ENCODE measurements around the gene TP73.
A peak's percentile ranks its signal among the peaks of the same experiment; 100 is the strongest.

The TP73 gene

DNA sequence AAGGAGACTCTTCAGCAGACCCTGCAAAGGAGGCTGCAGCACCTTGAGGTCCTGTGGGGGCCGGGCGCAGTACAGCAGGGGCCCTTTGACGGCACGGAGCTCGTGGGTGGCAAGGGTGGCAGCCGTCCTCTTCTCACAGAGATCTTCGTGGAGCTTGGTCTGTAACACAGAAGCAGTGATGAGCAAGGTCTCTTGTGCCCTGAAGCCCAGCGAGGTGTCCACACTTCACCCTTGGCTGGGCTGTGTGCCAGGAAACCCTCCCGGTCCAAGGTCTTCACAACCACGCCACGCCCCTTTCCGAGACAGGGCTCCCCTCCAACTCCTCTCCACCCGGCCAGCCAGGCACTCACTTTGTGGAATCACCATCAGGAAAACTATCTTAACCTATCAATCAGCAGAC lies 132.7 kb downstream of the TP73 start:
- POLR2A ChIA-PET: no interaction called here
- H3K27me3 ChIP-seq (replicated peaks in 2 of 5; ENCODE audit: control insufficient read depth in 4 of 5, insufficient read depth in 5 of 5, low read length in 4 of 5): no peaks in the 10 kb centered on the region
- no peak overlapping the region for H3K27ac ChIP-seq (ENCODE audit: insufficient read depth in 1 of 2, low read depth in 1 of 2, low read length in 2 of 2, poor library complexity in 1 of 2, severe bottlenecking in 2 of 2)
- H3K4me3 ChIP-seq (ENCODE audit: control insufficient read depth in 1 of 7, extremely low read depth in 1 of 7, insufficient read depth in 4 of 7, low read depth in 2 of 7, low read length in 6 of 7): no peak overlapping the region
- H3K9me3 ChIP-seq (ENCODE audit: control extremely low read depth in 1 of 5, control insufficient read depth in 4 of 5, insufficient read depth in 2 of 5, low read depth in 1 of 5, low read length in 4 of 5): no peaks in the 10 kb centered on the region
- no peak for DNase-seq
- 96% methylated on average over 12 of the region's 13 CpGs for WGBS (ENCODE audit: insufficient coverage)
- no peaks in the 10 kb centered on the region for H3K4me1 ChIP-seq (ENCODE audit: control extremely low read depth in 1 of 4, control insufficient read depth in 4 of 4, insufficient read depth in 4 of 4, low read length in 3 of 4)
- CTCF ChIA-PET: interaction anchor here (0.6 to 1.7 kb wide), 3 partner anchors 9 to 1886 kb away, joined by 3 to 6 read pairs (median 3); no protein-coding TSS in a partner anchor
- peaks cover 0 to 92% (median 72%) of the 10 kb centered on the region in 4 experiments for H3K36me3 ChIP-seq (ENCODE audit: control insufficient read depth in 4 of 4, insufficient read depth in 4 of 4, low read length in 3 of 4)

GRCh38 chr1:3785456-3786157 lies 133.3 kb downstream of the TP73 start:
- Histone ChIP-seq H3K4me1 (ENCODE audit: control extremely low read depth in 1 of 4, control insufficient read depth in 4 of 4, insufficient read depth in 4 of 4, low read length in 3 of 4) (no peaks in the 10 kb centered on the region), H3K27ac (ENCODE audit: insufficient read depth in 1 of 2, low read depth in 1 of 2, low read length in 2 of 2, poor library complexity in 1 of 2, severe bottlenecking in 2 of 2) (no peak overlapping the region), H3K9me3 (ENCODE audit: control extremely low read depth in 1 of 5, control insufficient read depth in 4 of 5, insufficient read depth in 2 of 5, low read depth in 1 of 5, low read length in 4 of 5) (no peaks in the 10 kb centered on the region), H3K27me3 (replicated peaks in 2 of 5; ENCODE audit: control insufficient read depth in 4 of 5, insufficient read depth in 5 of 5, low read length in 4 of 5) (no peaks in the 10 kb centered on the region), H3K4me3 (ENCODE audit: control insufficient read depth in 1 of 7, extremely low read depth in 1 of 7, insufficient read depth in 4 of 7, low read depth in 2 of 7, low read length in 6 of 7) (no peak overlapping the region), H3K36me3 (ENCODE audit: control insufficient read depth in 4 of 4, insufficient read depth in 4 of 4, low read length in 3 of 4) (peaks cover 0 to 92% (median 68%) of the 10 kb centered on the region in 4 experiments)
- WGBS (ENCODE audit: insufficient coverage): 97% methylated on average over 7 of the region's 14 CpGs
- ChIA-PET POLR2A (no interaction called here), CTCF (interaction anchor here (0.6 to 1.7 kb wide), 3 partner anchors 8 to 1887 kb away, joined by 3 to 6 read pairs (median 3); no protein-coding TSS in a partner anchor)
- DNase-seq: peak in 2 of 3 donors; percentile 24 to 27

Measured in common myeloid progenitor, CD34-positive (primary cell).